HepG2 (cell line): ENCODE results near the gene IRAK2. TPM values are rescaled to one million over a fixed set of nuclear protein-coding genes. Genes with fewer than 3 reads are reported as not detected.

Experiments used
- ATAC-seq: fragments of 200-7000 bp; cut with Tn5 transposase; 3 replicates; pipeline ENCODE4 v1.9.1; 2020; ENCODE audit warnings: mild to moderate bottlenecking, moderate library complexity
- BruUV-seq: library from RNA; stranded (reverse); fragments of 400-500 nt; replicated peaks from 2 replicates; lab custom pipeline; 2021; lab: Mats Ljungman, UMichigan
- CTCF ChIA-PET: fragments of 300-600 bp; formaldehyde crosslinking; extraction: SDS; loops from one replicate; lab custom pipeline; 2021; ENCODE audit warnings: low total read pairs, inconsistent platforms, low intra/inter-chr PET ratio; lab: Yijun Ruan, JAX
- POLR2A ChIA-PET: fragments of 350-600 bp; sonication (Branson Sonifier 250); formaldehyde crosslinking; loops from one replicate; lab custom pipeline; 2020; ENCODE audit warnings: antibody characterized with exemption, inconsistent platforms; lab: Yijun Ruan, JAX
- DNase-seq: peaks from one replicate; pipeline ENCODE4 v3.0.0-alpha.2; 2015; ENCODE audit warnings: low spot score
- FAIRE-seq: peaks from 3 replicates; lab custom pipeline; 2011; peaks lifted over from hg19 to GRCh38; lab: Jason Lieb, UNC
- H2AFZ ChIP-seq: one replicate; pipeline ENCODE4 v1.6.1; 2011; ENCODE audit warnings: low read length, inconsistent platforms
- H3K27ac ChIP-seq: fragments of 300-600 bp; 3 replicates; pipeline ENCODE4 v1.8.0; 2011; ENCODE audit warnings: mixed run types, mild to moderate bottlenecking, mixed read lengths, low read length, inconsistent platforms; ENCODE audit not compliant: insufficient read depth; ENCODE audit errors: extremely low read length
- H3K27me3 ChIP-seq, 2 experiments: fragments of 200-600 bp in 1 of 2; 2 replicates in 1 of 2; 3 replicates in 1 of 2; pipeline versions ENCODE4 v1.6.0 to v1.8.0; 2011; ENCODE audit warnings: low read length in 2 of 2, mild to moderate bottlenecking in 2 of 2, moderate library complexity in 2 of 2, inconsistent platforms in 1 of 2; ENCODE audit not compliant: insufficient read depth in 2 of 2, control insufficient read depth in 1 of 2
- H3K36me3 ChIP-seq, 2 experiments: fragments of 200-600 bp in 1 of 2; replicated peaks in 1 of 2; 2 replicates in 1 of 2; 3 replicates in 1 of 2; pipeline versions ENCODE4 v1.5.1 to v1.8.0; 2011; ENCODE audit warnings: low read length in 2 of 2, inconsistent platforms in 1 of 2; ENCODE audit not compliant: insufficient read depth in 2 of 2, control insufficient read depth in 1 of 2
- H3K4me1 ChIP-seq: 2 replicates; pipeline ENCODE4 v1.5.1; 2012; ENCODE audit warnings: low read length, inconsistent platforms; ENCODE audit not compliant: insufficient read depth
- H3K4me2 ChIP-seq: 2 replicates; pipeline ENCODE4 v1.6.0; 2011; ENCODE audit warnings: low read depth, low read length, inconsistent platforms
- H3K4me3 ChIP-seq, 3 experiments: fragments of 200-600 bp in 1 of 3; sonication (generic), shearing (Covaris generic) in 1 of 3; replicated peaks in 1 of 3; 2 replicates each; pipeline ENCODE4 v1.5.1; 2011 to 2016; ENCODE audit warnings: low read length in 3 of 3, inconsistent platforms in 2 of 3, low read depth in 2 of 3, mild to moderate bottlenecking in 2 of 3, control low read depth in 1 of 3, mixed read lengths in 1 of 3; ENCODE audit not compliant: insufficient read depth in 1 of 3
- H3K79me2 ChIP-seq: one replicate; pipeline ENCODE4 v1.6.1; 2011; ENCODE audit warnings: low read length, inconsistent platforms; ENCODE audit not compliant: insufficient read depth
- H3K9ac ChIP-seq: 2 replicates; pipeline ENCODE4 v1.6.0; 2011; ENCODE audit warnings: mild to moderate bottlenecking, low read depth, low read length, inconsistent platforms; ENCODE audit not compliant: insufficient read depth
- H3K9me3 ChIP-seq: 2 replicates; pipeline ENCODE4 v1.5.1; 2012; ENCODE audit warnings: mild to moderate bottlenecking, low read length
- H4K20me1 ChIP-seq: 2 replicates; pipeline ENCODE4 v1.6.0; 2011; ENCODE audit warnings: inconsistent platforms, mild to moderate bottlenecking, low read length, moderate library complexity; ENCODE audit not compliant: insufficient read depth
- ESRRA ChIP-seq: sonication (generic); formaldehyde crosslinking; IDR thresholded peaks from 2 replicates; pipeline ENCODE4 v1.5.1; 2020; ENCODE audit warnings: mild to moderate bottlenecking, low read depth, missing genetic modification reagents
- FOSL2 ChIP-seq: sonication (generic); formaldehyde crosslinking; IDR thresholded peaks from 2 replicates; pipeline ENCODE4 v1.4.0; 2020; ENCODE audit warnings: missing genetic modification reagents
- GFI1 ChIP-seq: sonication (generic); formaldehyde crosslinking; IDR thresholded peaks from 2 replicates; pipeline ENCODE4 v1.5.0; 2020; ENCODE audit warnings: missing genetic modification reagents, mild to moderate bottlenecking, borderline replicate concordance
- HMG20B ChIP-seq: conservative IDR thresholded peaks from 2 replicates; pipeline ENCODE4 v1.6.1; 2016; ENCODE audit warnings: missing genetic modification reagents, missing compliant biosample characterization
- HNRNPL ChIP-seq: fragments of 200-400 bp; formaldehyde crosslinking; IDR thresholded peaks from 2 replicates; pipeline ENCODE4 v1.6.1; 2017; ENCODE audit warnings: mild to moderate bottlenecking, low read depth, low read length
- HOXA9 ChIP-seq: sonication (generic); formaldehyde crosslinking; IDR thresholded peaks from 2 replicates; pipeline ENCODE4 v1.8.1; 2022; ENCODE audit warnings: missing genetic modification reagents, mild to moderate bottlenecking, moderate library complexity, borderline replicate concordance
- JDP2 ChIP-seq: sonication (generic); formaldehyde crosslinking; IDR thresholded peaks from 2 replicates; pipeline ENCODE4 v1.8.1; 2022; ENCODE audit warnings: missing genetic modification reagents, borderline replicate concordance
- MLX ChIP-seq: IDR thresholded peaks from 2 replicates; pipeline ENCODE4 v1.6.1; 2016
- NR2C2 ChIP-seq: sonication (generic); formaldehyde crosslinking; IDR thresholded peaks from 2 replicates; pipeline ENCODE4 v1.4.0; 2020; ENCODE audit warnings: missing genetic modification reagents, mild to moderate bottlenecking, moderate library complexity, borderline replicate concordance
- PHF5A ChIP-seq: IDR thresholded peaks from one replicate; pipeline ENCODE4 v1.6.1; 2018; ENCODE audit warnings: low read depth, missing genetic modification reagents; ENCODE audit not compliant: unreplicated experiment
- SALL2 ChIP-seq: sonication (generic); formaldehyde crosslinking; IDR thresholded peaks from 2 replicates; pipeline ENCODE4 v1.8.1; 2023; ENCODE audit warnings: mild to moderate bottlenecking, missing genetic modification reagents, inconsistent platforms
- SIX4 ChIP-seq: sonication (generic); formaldehyde crosslinking; IDR thresholded peaks from 2 replicates; pipeline ENCODE4 v1.4.0; 2020; ENCODE audit warnings: missing genetic modification reagents
- ZNF232 ChIP-seq: sonication (generic); formaldehyde crosslinking; IDR thresholded peaks from 2 replicates; pipeline ENCODE4 v1.4.0; 2020; ENCODE audit warnings: missing genetic modification reagents, borderline replicate concordance
- ZNF775 ChIP-seq: sonication (generic); formaldehyde crosslinking; IDR thresholded peaks from 2 replicates; pipeline ENCODE4 v1.4.0; 2020; ENCODE audit warnings: missing genetic modification reagents, mild to moderate bottlenecking, moderate library complexity, borderline replicate concordance
- WGBS: methylation state at CpG from one replicate; pipeline ENCODE4 v1.1.6; 2017; ENCODE audit warnings: low lambda C conversion rate; 5-methylcytosine and 5-hydroxymethylcytosine counted together
- in situ Hi-C: cut with HindIII; loops from 2 replicates; pipeline ENCODE4 v1.10.0; 2017; ENCODE audit warnings: low pct_unique_long_range_greater_than_20kb; ENCODE audit not compliant: extremely low pct_ligation_motif_present
- intact Hi-C: fragments of 100-400 bp; cut with micrococcal nuclease; formaldehyde crosslinking; loops from one replicate; pipeline ENCODE4 v1.10.0; 2022; ENCODE audit not compliant: unreplicated experiment
- polyA plus RNA-seq, 8 experiments: library from polyadenylated mRNA; depleted of rRNA in 3 of 8; stranded (reverse) in 7 of 8; unstranded in 1 of 8; fragments of >200 nt; fragmentation: Illumina TruSeq in 4 of 8; extraction: Trizol in 4 of 8; gene quantifications; 2 replicates each; pipeline versions ENCODE4 v1.2.1 to v1.2.3, GENCODE V29; 2011 to 2016; ENCODE audit warnings: low read depth in 4 of 8, missing spikeins in 1 of 8, mixed read lengths in 1 of 8; ENCODE audit not compliant: insufficient read depth in 1 of 8
- total RNA-seq, 5 experiments: library from RNA; depleted of rRNA; stranded (reverse); fragments of >200 nt; fragmentation: Illumina TruSeq; extraction: Trizol; gene quantifications; 2 replicates each; pipeline ENCODE4 v1.2.3, GENCODE V29; 2016; ENCODE audit warnings: low read depth in 1 of 5
- TF ChIP-seq, protein P1 (sequence below): sonication (generic); formaldehyde crosslinking; IDR thresholded peaks from 2 replicates; pipeline ENCODE4 v1.4.0; 2020; ENCODE audit warnings: missing genetic modification reagents, low read depth, mild to moderate bottlenecking, borderline replicate concordance

Gene IRAK2
- total and polyA plus RNA-seq, 2 of the 13 experiments (the other 11 are each of a cell fraction or from before 2014, with no cell fraction given) = 13.1 to 23.3 TPM

DNA sequence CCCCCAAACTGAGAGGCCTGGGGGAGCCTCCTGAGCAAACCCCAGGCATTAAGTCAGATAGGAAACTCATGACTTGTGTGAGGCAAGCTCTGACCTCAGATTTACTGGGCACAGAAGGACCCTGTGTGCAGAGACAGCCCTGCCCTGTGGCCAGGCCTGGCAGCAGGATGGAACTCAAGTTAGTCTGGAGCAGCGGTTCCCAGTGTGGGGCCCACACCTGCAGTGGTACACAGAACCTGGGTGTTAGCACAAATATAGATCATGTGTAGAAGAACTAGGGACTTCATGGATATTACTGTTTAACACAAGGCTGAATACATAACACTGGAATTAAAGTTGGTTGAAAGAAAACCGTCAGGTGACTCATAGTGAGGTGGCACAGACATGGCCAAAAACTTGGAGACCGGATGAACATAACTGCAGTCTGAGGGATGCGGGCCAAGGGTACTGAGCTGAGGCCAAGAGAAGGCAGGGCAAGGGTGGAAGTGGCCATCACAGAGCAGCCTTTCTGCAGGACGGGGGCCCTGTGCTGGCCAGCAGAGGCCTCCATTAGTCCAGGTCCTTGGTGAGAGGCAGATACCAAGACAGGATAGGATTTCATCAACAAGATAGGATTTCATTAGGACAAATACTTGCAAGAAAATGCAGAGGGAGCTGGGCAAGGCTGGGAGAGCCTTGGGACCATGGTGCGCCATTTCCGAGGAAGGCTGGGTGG lies 40.9 kb downstream of the IRAK2 start:
- ChIA-PET CTCF (no interaction called here), POLR2A (interaction anchor here (0.9 to 4.8 kb wide), 5 partner anchors 13 to 64 kb away, joined by 3 to 117 read pairs (median 38); partner anchors contain the start of genes IRAK2, TATDN2 and VHL)
- H3K4me2 ChIP-seq = no peak overlapping the region
- TF ChIP-seq HNRNPL (0 out of 2 replicates have a peak, but pooled peaks have one; percentile 26), FOSL2 (peak; percentile 27; the same call in 1 of the 2 replicates), MLX (CRISPR knock-in tag) (no peak), HOXA9 (CRISPR knock-in tag) (no peak)
- H3K4me1 ChIP-seq = peaks cover 60% of the 10 kb centered on the region
- no peak for DNase-seq
- H3K9ac ChIP-seq = no peak overlapping the region
- H4K20me1 ChIP-seq = no peaks in the 10 kb centered on the region
- H3K4me3 ChIP-seq = no peak overlapping the region
- WGBS = 94% methylated on average over 6 of the region's 7 CpGs
- no peak overlapping the region for H2AFZ ChIP-seq
- H3K9me3 ChIP-seq = no peaks in the 10 kb centered on the region
- H3K27me3 ChIP-seq = no peaks in the 10 kb centered on the region
- peak overlapping the region; percentile 93 for H3K27ac ChIP-seq
- no peak for ATAC-seq
- H3K36me3 ChIP-seq = peaks cover 15 to 59% of the 10 kb centered on the region in 2 experiments; a peak in 4 of 5 replicates
- FAIRE-seq = peak; percentile 15
- in situ Hi-C loops = no loop called here
- BruUV-seq = no TSS peak
- intact Hi-C loops = loop anchor here (2.0 kb wide), 1 partner anchor 19 kb away; no protein-coding TSS in a partner anchor
- H3K79me2 ChIP-seq = no peaks in the 10 kb centered on the region

GRCh38 chr3:10206166-10206511 lies 41.4 kb downstream of the IRAK2 start:
- Histone ChIP-seq H3K9ac (no peak overlapping the region), H4K20me1 (no peaks in the 10 kb centered on the region), H3K9me3 (no peaks in the 10 kb centered on the region), H3K27me3 (no peaks in the 10 kb centered on the region), H3K4me2 (no peak overlapping the region), H3K36me3 (peaks cover 14 to 54% of the 10 kb centered on the region in 2 experiments; a peak in 4 of 5 replicates), H3K4me1 (peaks cover 60% of the 10 kb centered on the region), H3K4me3 (no peak overlapping the region), H3K27ac (peak overlapping the region; percentile 19), H2AFZ (no peak overlapping the region), H3K79me2 (no peaks in the 10 kb centered on the region)
- WGBS = 100% methylated on average over 1 of the region's 5 CpGs
- no peak for ATAC-seq
- in situ Hi-C loops (no loop called here), intact Hi-C loops (no loop called here)
- ChIA-PET POLR2A (interaction anchor here (0.9 to 4.8 kb wide), 3 partner anchors 14 to 42 kb away, joined by 3 to 117 read pairs (median 38); partner anchors contain the start of genes IRAK2 and TATDN2), CTCF (no interaction called here)
- BruUV-seq = no TSS peak
- no peak for DNase-seq
- no peak for FAIRE-seq
- TF ChIP-seq ZNF232 (CRISPR knock-in tag) (no peak), JDP2 (CRISPR knock-in tag) (no peak), PHF5A (no peak), ESRRA (CRISPR knock-in tag) (no peak), SIX4 (no peak), HMG20B (CRISPR knock-in tag) (no peak), GFI1 (CRISPR knock-in tag) (no peak), NR2C2 (CRISPR knock-in tag) (no peak), ZNF775 (CRISPR knock-in tag) (no peak), SALL2 (CRISPR knock-in tag) (no peak)
- TF ChIP-seq, protein P1, sequence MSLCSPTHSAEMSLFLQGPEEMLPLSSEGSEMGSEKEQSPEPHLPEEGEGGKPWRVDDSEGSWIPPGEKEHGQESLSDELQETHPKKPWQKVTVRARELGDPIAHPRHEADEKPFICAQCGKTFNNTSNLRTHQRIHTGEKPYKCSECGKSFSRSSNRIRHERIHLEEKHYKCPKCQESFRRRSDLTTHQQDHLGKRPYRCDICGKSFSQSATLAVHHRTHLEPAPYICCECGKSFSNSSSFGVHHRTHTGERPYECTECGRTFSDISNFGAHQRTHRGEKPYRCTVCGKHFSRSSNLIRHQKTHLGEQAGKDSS (CRISPR knock-in tag) = no peak
